ENCODE measurements around the gene GADL1.

GRCh38 chr3:30738605-30739004 is 155.9 kb downstream of the GADL1 start:
- TF ChIP-seq NR3C1 (IDR thresholded peaks at IDR 0.05), result no peak
- no peak for TF ChIP-seq EP300 (IDR thresholded peaks at IDR 0.05)
- no peak for TF ChIP-seq EHMT2 (IDR thresholded peaks at IDR 0.05; ENCODE audit: low read depth)
- no peak for TF ChIP-seq SMC3 (IDR thresholded peaks at IDR 0.05)
- TF ChIP-seq MAFK (IDR thresholded peaks at IDR 0.05; ENCODE audit: partially characterized antibody), result no peak
- no peak for TF ChIP-seq USF2 (IDR thresholded peaks at IDR 0.05)
- TF ChIP-seq MAZ (IDR thresholded peaks at IDR 0.05; ENCODE audit: borderline replicate concordance, low read depth, low read length), result no peak
- no peak for TF ChIP-seq POLR2A (IDR thresholded peaks at IDR 0.05; ENCODE audit: low read length)
- no peak for TF ChIP-seq CTCF (IDR thresholded peaks at IDR 0.05)
- no peak for TF ChIP-seq REST (IDR thresholded peaks at IDR 0.05)

Data from A549 (cell line).